Activated naive CD8-positive, alpha-beta T cell treated with anti-CD3 and anti-CD28 coated beads, Interleukin-2, amount 10 ng/mL, durations not matched to agents 7 days and 5 days (primary cell): ENCODE data around the gene SEPTIN6. TPM values are rescaled to one million over a fixed set of nuclear protein-coding genes. Genes with fewer than 3 reads are reported as not detected.

ENCODE experiments used
- ATAC-seq: fragments of 150-1000 bp; cut with Tn5 transposase; one replicate; pipeline ENCODE4 v1.10.0; 2021; ENCODE audit warnings: low read depth, moderate library complexity
- POLR2A ChIA-PET: fragments of 350-600 bp; sonication (Branson Sonifier 250); formaldehyde crosslinking; loops from one replicate; lab custom pipeline; 2021; ENCODE audit warnings: antibody characterized with exemption; lab: Charles Lee
- DNase-seq: peaks from one replicate; pipeline ENCODE4 v3.0.0; 2021
- H3K27ac Mint-ChIP-seq: one replicate; pipeline ENCODE4 v1.8.0; 2022; ENCODE audit warnings: mild to moderate bottlenecking, mixed read lengths
- H3K27me3 Mint-ChIP-seq: one replicate; pipeline ENCODE4 v1.8.0; 2022; ENCODE audit warnings: mild to moderate bottlenecking, moderate library complexity, mixed read lengths
- H3K36me3 Mint-ChIP-seq: one replicate; pipeline ENCODE4 v1.8.0; 2021; ENCODE audit warnings: mild to moderate bottlenecking, mixed read lengths
- H3K4me1 Mint-ChIP-seq: one replicate; pipeline ENCODE4 v1.8.0; 2021; ENCODE audit warnings: mixed read lengths
- H3K4me3 Mint-ChIP-seq: one replicate; pipeline ENCODE4 v1.8.0; 2022; ENCODE audit warnings: mild to moderate bottlenecking, moderate library complexity, mixed read lengths
- H3K9me3 Mint-ChIP-seq: one replicate; pipeline ENCODE4 v1.8.0; 2021; ENCODE audit warnings: mixed read lengths
- total RNA-seq, 2 experiments: library from RNA; stranded (reverse); gene quantifications; one replicate each; pipeline ENCODE4 v1.2.3, GENCODE V29; 2021

The SEPTIN6 gene
- 100 to 1,000 TPM; 257 to 274 TPM for total RNA-seq

DNA sequence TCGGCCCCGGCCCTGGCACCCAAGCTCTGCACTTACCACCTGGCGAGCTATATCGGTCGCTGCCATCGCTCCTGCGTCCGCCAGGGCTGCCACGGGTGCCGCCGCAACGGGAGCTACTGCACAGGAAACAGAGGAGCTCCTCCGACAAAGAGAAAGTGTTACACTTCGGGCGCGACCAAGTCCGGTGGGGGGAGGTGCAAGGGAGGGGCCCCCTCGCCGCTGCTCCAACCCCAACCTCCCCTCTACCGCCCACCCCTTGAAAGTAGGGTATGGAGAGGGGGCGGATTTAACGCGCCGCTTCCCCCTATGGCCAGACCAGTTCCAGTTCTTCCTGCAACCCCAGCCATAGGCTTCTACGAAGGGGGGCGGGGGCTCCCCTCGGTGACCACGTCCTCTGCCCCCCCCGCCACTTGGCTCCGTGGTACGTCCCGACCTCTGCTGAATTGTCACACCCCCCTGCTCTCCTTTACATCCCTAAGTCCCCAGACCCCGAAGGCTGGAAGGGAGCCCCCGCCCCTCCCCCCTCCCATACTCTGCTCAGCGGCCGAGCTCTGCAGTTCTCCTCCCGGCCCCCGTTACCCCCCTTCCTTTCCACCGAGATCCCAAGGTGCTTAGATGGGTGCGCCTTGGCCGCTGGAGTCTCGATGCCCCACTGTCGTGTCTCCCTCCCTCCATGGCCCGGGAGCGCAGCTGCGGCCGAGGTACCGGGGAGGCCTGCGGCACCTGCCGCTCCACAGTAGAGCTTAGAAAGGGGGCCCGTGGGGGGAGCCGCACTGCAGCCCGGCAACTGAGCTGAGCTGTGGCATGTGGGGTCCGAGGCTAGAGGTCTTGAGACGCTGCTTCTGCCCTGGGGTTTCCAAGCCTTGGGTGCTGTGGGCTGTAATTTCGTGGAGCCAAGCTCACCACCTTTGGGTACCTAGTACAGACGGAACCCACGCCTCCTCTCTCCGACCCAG lies at the start of gene SEPTIN6:
TSS of gene SEPTIN6 (minus strand) at position 129 of the 956 bp plus-strand sequence. CDS start at position 66, 63 bp downstream.
- Mint-ChIP-seq H3K9me3 (no peaks in the 10 kb centered on the region), H3K4me1 (peaks cover 17% of the 10 kb centered on the region), H3K4me3 (peak within 1 kb of the TSS; percentile 98), H3K36me3 (peaks cover 2% of the 10 kb centered on the region), H3K27ac (peak within 1 kb of the TSS; percentile 98), H3K27me3 (no peaks in the 10 kb centered on the region)
- peak; percentile 70 for ATAC-seq
- peak; percentile 85 for DNase-seq
- POLR2A ChIA-PET, result interaction anchor here (0.6 to 6.3 kb wide), 16 partner anchors 10 to 119 kb away, joined by 3 to 191 read pairs (median 6); partner anchors contain the start of genes NKRF, RPL39, SOWAHD and UBE2A

DNA sequence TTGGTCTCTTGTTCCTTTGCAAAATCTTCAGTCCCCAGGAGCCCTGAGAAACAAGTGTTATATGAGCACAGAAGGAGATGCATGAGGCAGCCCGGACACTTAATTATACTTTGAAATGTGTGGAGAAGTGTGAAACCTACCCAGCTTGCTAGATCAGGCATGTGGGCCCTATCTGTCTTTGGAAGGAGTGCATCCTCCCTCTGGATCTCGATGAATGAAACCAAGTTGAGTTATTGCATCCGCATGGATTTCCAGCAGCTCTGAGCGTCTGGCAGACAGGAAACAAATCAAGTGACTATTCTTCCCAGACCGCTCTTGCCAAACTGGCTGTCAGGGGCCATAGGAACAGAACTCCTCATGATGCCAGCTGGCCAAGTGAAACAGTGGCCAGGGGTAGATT lies 45.8 kb upstream of the SEPTIN6 start:
- DNase-seq, result no peak
- H3K4me1 Mint-ChIP-seq, result no peaks in the 10 kb centered on the region
- no peaks in the 10 kb centered on the region for H3K27me3 Mint-ChIP-seq
- POLR2A ChIA-PET, result interaction anchor here (0.5 kb wide), 1 partner anchor 86 kb away, joined by 5 read pairs; no protein-coding TSS in a partner anchor
- no peak overlapping the region for H3K27ac Mint-ChIP-seq
- ATAC-seq, result no peak
- no peaks in the 10 kb centered on the region for H3K9me3 Mint-ChIP-seq
- no peak overlapping the region for H3K4me3 Mint-ChIP-seq
- no peaks in the 10 kb centered on the region for H3K36me3 Mint-ChIP-seq

DNA sequence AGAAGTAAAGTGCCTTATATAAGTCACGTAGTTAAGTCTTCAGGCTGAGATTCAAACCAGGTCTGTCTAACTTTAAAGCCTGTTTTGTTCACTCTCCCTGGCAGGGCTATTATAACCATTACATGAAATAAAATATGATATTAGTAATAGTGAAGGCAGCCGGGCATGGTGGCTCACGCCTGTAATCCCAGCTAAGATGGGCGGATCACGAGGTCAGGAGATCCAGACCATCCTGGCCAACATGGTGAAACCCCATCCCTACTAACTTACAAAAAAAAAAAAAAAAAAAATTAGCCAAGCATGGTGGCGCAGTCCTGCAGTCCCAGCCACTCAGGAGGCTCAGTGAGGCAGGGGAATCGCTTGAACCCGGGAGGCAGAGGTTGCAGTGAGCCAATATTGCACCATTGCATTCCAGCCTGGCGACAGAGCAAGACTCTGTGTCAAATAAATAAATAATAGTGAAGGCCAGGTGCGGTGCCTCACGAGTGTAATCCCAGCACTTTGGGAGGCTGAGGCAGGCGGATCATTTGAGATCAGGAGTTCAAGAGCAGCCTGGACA lies 43.3 kb upstream of the SEPTIN6 start:
- no peaks in the 10 kb centered on the region for H3K36me3 Mint-ChIP-seq
- H3K9me3 Mint-ChIP-seq, result no peaks in the 10 kb centered on the region
- DNase-seq, result no peak
- H3K27me3 Mint-ChIP-seq, result no peaks in the 10 kb centered on the region
- no peak overlapping the region for H3K4me3 Mint-ChIP-seq
- no peak overlapping the region for H3K27ac Mint-ChIP-seq
- ATAC-seq, result no peak
- POLR2A ChIA-PET, result no interaction called here
- peaks cover 6% of the 10 kb centered on the region for H3K4me1 Mint-ChIP-seq

DNA sequence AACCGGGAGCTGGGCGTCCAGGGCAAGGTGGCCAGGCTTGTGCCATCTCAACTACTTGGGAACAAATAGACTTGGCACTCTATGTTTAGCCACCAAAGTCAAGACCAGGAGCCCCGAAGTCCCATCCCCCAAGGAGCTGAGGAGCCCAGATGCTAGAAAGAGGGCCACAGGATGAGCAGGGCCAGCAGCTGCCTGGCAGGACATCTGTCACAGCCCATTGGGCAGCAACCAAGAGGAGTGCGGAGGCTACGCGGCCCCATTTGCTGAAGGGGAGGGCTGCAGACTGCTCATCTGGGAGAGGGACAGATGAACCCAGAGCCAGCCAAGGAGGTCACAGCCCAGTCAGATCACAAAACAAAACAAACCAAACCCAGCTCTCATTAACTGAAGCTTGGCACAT lies 42.5 kb upstream of the SEPTIN6 start:
- DNase-seq (no peak), ATAC-seq (no peak)
- Mint-ChIP-seq H3K27ac (no peak overlapping the region), H3K9me3 (no peaks in the 10 kb centered on the region), H3K4me1 (peaks cover 6% of the 10 kb centered on the region), H3K4me3 (no peak overlapping the region), H3K27me3 (no peaks in the 10 kb centered on the region), H3K36me3 (no peaks in the 10 kb centered on the region)
- POLR2A ChIA-PET, result no interaction called here

DNA sequence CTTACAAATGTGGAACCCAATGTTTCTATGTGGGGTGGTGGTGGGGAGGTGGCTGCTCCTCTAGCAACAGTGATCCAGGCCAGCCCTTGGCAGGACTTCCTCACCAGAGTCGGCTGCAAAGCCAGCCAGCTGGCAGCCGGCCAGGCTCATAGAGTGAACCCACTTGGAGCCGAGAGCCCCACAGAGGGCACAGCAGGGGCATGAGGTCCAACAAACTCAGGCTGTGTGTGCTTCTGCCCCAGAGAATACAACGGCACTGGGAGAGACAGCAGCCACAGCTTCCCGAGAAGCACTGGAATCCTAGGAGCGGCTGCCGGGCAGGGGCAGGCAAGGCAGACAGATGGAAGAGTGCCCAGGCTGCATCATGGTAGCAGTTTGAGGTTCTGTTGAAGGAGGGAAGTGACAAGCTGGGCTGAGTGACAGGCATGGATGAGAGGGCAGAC lies 42.0 kb upstream of the SEPTIN6 start:
- DNase-seq (no peak), ATAC-seq (no peak)
- Mint-ChIP-seq H3K4me3 (no peak overlapping the region), H3K27ac (no peak overlapping the region), H3K36me3 (no peaks in the 10 kb centered on the region), H3K27me3 (no peaks in the 10 kb centered on the region), H3K4me1 (peaks cover 6% of the 10 kb centered on the region), H3K9me3 (no peaks in the 10 kb centered on the region)
- POLR2A ChIA-PET, result no interaction called here

DNA sequence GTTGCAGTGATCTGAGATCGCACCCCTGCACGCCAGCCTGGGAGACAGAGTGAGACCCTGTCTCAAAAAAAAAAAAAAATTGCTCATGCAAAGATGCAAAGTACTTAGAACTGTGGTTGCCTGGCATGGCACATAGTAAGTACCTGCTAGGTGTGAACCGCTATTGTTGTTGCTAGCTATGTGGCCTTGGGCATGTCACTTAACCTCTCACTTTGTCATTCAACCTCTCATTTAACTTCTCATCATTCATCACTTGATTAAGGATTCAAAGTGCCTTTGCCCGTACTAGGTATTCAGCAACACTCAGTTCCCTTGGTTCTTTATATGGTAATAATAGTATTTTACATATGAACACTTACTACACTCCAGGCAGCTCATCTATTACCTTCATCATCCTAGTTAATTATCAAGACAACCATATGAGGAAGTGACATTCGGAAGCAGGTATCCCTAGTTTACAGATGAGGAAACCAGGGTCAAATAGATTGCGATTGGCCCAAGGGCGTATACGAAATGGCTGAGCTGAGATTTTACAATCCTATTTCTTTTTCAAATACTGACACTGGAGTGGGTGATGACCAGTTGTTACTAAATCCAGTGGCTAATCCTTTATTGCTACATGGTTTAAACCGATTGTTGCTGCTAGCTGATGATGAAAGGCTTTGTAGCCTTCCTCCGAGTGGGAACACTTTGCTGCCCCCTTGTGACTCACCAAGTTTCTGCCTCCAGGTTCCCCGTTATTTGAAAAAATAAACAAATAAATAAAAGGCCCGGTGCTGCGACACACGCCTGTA lies 36.6 kb upstream of the SEPTIN6 start:
- no peaks in the 10 kb centered on the region for H3K27me3 Mint-ChIP-seq
- peaks cover 10% of the 10 kb centered on the region for H3K4me1 Mint-ChIP-seq
- POLR2A ChIA-PET, result interaction anchor here (0.6 to 3.6 kb wide), 8 partner anchors 36 to 226 kb away, joined by 3 to 22 read pairs (median 5); partner anchors contain the start of genes NKRF, RPL39 and SEPTIN6
- H3K9me3 Mint-ChIP-seq, result no peaks in the 10 kb centered on the region
- no peaks in the 10 kb centered on the region for H3K36me3 Mint-ChIP-seq
- H3K4me3 Mint-ChIP-seq, result no peak overlapping the region
- H3K27ac Mint-ChIP-seq, result no peak overlapping the region
- DNase-seq (peak; percentile 49), ATAC-seq (no peak)

DNA sequence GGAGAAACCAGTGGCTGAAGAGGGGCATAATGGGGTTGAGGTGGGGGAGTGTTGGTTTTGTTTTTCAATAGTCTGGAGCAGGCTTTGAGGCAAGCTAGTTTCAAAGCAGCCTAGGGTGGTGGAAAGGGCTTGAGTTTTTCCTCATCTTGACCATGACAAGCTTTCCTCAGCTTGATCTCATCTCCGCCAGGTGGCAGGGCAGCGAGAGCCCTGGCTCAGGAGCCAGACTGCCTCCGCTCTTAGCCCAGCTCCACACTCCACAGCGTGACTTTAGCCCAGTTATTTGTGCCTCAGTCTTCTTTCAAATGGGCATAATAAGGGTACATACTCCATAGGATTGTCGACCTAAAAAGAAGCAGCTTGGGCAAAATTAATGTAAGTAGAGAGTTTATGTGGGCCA lies 35.5 kb upstream of the SEPTIN6 start:
- no peak overlapping the region for H3K27ac Mint-ChIP-seq
- ATAC-seq, result no peak
- no peak for DNase-seq
- H3K9me3 Mint-ChIP-seq, result no peaks in the 10 kb centered on the region
- H3K4me3 Mint-ChIP-seq, result no peak overlapping the region
- no peaks in the 10 kb centered on the region for H3K36me3 Mint-ChIP-seq
- POLR2A ChIA-PET, result interaction anchor here (1.0 to 3.6 kb wide), 4 partner anchors 35 to 122 kb away, joined by 6 to 22 read pairs (median 11); partner anchors contain the start of genes NKRF and SEPTIN6
- no peaks in the 10 kb centered on the region for H3K27me3 Mint-ChIP-seq
- peaks cover 10% of the 10 kb centered on the region for H3K4me1 Mint-ChIP-seq

DNA sequence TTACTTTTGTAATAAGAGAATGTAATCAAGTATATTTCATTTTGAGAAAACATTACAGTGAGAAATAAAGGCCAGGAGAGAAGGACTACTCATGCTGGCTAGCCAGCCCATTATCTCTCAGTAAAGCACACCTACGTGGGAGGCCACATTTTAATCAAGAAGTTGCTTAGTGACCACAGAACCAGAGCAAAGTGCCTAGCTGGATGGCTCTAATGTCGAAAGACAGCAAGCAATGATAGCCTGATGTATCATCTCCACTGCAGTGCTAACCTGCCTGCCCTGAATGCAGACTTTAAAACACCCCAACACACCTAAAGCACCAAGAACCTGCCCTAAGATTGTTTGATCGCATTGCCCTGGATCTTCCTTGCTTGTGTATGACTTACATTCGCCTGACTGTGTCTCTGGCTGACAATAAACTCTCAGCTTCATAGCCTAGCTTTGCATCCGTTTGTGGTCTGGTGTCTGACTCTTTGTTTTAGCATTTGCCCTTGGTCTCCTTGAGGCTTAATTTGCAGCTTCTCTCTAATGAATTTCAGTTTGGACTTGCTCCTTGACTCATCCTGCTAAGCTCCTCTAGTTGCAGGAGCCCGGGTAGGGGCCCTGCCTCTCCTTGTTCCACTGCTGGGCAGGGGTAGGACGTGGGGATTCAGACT lies 34.1 kb upstream of the SEPTIN6 start:
- POLR2A ChIA-PET, result interaction anchor here (0.7 to 3.6 kb wide), 10 partner anchors 10 to 121 kb away, joined by 3 to 22 read pairs (median 8); partner anchors contain the start of genes NKRF and SEPTIN6
- no peaks in the 10 kb centered on the region for H3K36me3 Mint-ChIP-seq
- no peaks in the 10 kb centered on the region for H3K9me3 Mint-ChIP-seq
- H3K4me3 Mint-ChIP-seq, result peak overlapping the region; percentile 58
- DNase-seq (peak; percentile 32), ATAC-seq (peak; percentile 88)
- H3K4me1 Mint-ChIP-seq, result peaks cover 10% of the 10 kb centered on the region
- no peaks in the 10 kb centered on the region for H3K27me3 Mint-ChIP-seq
- H3K27ac Mint-ChIP-seq, result peak overlapping the region; percentile 87

DNA sequence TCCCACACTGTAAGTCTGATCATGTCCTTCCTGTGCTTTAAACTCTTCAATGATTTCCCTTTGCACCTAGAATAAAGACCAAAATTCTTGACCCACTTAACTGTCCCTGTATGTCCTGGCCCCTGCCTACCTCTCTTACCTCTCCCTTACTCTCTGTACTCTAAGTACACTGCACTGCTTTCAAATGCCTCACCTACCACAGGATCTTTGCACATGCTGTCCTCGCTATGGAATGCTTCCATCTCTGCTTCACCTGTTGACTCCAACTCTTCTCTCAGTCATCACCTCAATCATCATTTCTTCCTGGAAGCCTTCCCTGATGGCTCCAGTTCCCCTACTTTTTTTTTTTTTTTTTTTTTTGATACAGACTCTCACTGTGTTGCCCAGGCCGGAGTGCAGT lies 29.0 kb upstream of the SEPTIN6 start:
- Mint-ChIP-seq H3K36me3 (no peaks in the 10 kb centered on the region), H3K9me3 (no peaks in the 10 kb centered on the region), H3K4me1 (peaks cover 4% of the 10 kb centered on the region), H3K4me3 (no peak overlapping the region), H3K27me3 (peaks cover 3% of the 10 kb centered on the region), H3K27ac (no peak overlapping the region)
- ATAC-seq (no peak), DNase-seq (no peak)
- POLR2A ChIA-PET, result no interaction called here

DNA sequence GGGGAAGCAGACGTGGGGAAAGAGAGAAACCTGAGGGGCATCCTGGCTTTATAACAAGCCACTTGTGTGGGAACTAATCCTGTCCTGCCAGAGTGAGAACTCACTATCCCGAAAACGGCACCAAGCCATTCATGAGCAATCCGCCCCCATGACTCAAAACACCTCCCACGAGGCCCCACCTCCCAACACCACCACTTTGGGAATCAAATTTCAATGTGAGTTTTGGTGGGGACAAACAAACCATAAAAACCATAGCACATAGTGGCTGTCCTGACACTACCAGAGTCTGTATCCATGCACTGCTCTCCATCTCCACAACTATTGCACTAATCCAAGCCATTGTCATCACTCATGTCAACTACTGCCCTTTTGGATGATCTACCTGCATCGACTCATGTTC lies 28.5 kb upstream of the SEPTIN6 start:
- Mint-ChIP-seq H3K4me1 (peaks cover 4% of the 10 kb centered on the region), H3K27me3 (peaks cover 3% of the 10 kb centered on the region), H3K9me3 (no peaks in the 10 kb centered on the region), H3K27ac (no peak overlapping the region), H3K4me3 (no peak overlapping the region), H3K36me3 (no peaks in the 10 kb centered on the region)
- ATAC-seq (no peak), DNase-seq (no peak)
- POLR2A ChIA-PET, result interaction anchor here (0.7 kb wide), 1 partner anchor 37 kb away, joined by 3 read pairs; no protein-coding TSS in a partner anchor

DNA sequence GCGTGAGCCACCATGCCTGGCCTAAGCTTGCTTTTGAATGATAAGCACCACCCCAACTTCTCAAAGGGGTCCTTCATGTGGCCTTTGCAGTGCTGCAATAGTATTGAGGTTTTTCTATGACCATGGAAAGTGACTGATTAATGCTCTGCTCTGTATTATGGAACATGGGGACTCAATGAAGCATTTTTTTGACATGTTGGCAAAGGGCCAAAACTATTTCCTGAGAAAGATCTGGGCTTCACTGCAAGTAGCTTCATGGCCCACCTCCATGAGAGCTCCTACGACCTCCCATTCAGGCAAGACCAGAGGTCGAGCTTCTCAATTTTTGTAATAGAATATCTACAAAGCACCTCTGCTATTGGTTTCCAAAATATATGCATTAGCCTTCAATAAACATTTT lies 16.7 kb upstream of the SEPTIN6 start:
- Mint-ChIP-seq H3K9me3 (no peaks in the 10 kb centered on the region), H3K27ac (no peak overlapping the region), H3K36me3 (no peaks in the 10 kb centered on the region), H3K4me1 (peaks cover 4% of the 10 kb centered on the region), H3K4me3 (no peak overlapping the region), H3K27me3 (no peaks in the 10 kb centered on the region)
- DNase-seq, result no peak
- POLR2A ChIA-PET, result interaction anchor here (0.7 kb wide), 1 partner anchor 14 kb away, joined by 3 read pairs; no protein-coding TSS in a partner anchor
- no peak for ATAC-seq

DNA sequence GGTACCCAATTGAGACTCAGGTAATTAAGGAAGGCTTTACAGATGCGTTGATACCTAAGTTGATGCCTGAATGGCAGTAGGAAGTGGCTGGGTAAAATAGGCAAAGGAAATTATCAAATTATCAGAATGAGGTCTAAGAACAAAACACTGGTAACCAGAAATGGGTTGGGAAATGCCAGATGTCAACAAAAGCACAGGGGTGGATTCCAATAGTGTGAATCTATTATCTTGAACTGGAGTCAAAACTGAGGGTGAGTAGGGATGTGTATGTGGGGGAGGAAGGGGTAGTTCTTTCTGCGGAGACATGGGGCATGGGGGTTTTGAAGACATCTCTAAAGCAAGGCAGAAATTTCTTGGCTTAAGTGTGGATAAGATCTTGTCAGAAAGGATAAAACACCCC lies 16.0 kb upstream of the SEPTIN6 start:
- ATAC-seq (no peak), DNase-seq (no peak)
- POLR2A ChIA-PET, result no interaction called here
- Mint-ChIP-seq H3K27me3 (no peaks in the 10 kb centered on the region), H3K27ac (no peak overlapping the region), H3K4me3 (no peak overlapping the region), H3K36me3 (no peaks in the 10 kb centered on the region), H3K9me3 (no peaks in the 10 kb centered on the region), H3K4me1 (peaks cover 4% of the 10 kb centered on the region)
